DND-41 (cell line): ENCODE results near the gene VAPB.

ENCODE experiments used
- CTCF ChIP-seq: IDR thresholded peaks from 2 replicates; pipeline ENCODE4 v1.5.1; 2012; ENCODE audit warnings: borderline replicate concordance, low read length, moderate library complexity, mild to moderate bottlenecking; ENCODE audit not compliant: poor library complexity, severe bottlenecking; ENCODE audit errors: extremely low read depth
- EZH2 ChIP-seq: IDR thresholded peaks from 3 replicates; pipeline ENCODE4 v1.6.1; 2012; ENCODE audit warnings: borderline replicate concordance, low read depth, mild to moderate bottlenecking, moderate library complexity, low read length, inconsistent platforms; ENCODE audit not compliant: severe bottlenecking

- TF ChIP-seq CTCF (no peak), EZH2 (no peak)
Observed at GRCh38 chr20:58494923-58495622, 106.0 kb downstream of the VAPB start.
